Neural progenitor cell (in vitro differentiated cells): ENCODE results near the gene MCRIP2. TPM values are rescaled to one million over a fixed set of nuclear protein-coding genes. Genes with fewer than 3 reads are reported as not detected.
A peak's percentile ranks its signal among the peaks of the same experiment; 100 is the strongest.

ENCODE experiments used
- DNase-seq: peaks from one replicate; pipeline ENCODE4 v3.0.0-alpha.2; 2016; ENCODE audit warnings: low spot score
- H2AFZ ChIP-seq: fragments of 200-600 bp; sonication (generic); replicated peaks from 2 replicates; pipeline ENCODE4 v1.6.1; 2016; ENCODE audit warnings: antibody characterized with exemption
- H3F3A ChIP-seq: fragments of 200-600 bp; sonication (generic); 2 replicates; pipeline ENCODE4 v1.6.1; 2016; ENCODE audit warnings: antibody characterized with exemption, low read depth
- H3K27ac ChIP-seq: fragments of 200-600 bp; sonication (generic); 2 replicates; pipeline ENCODE4 v1.5.1; 2016; ENCODE audit warnings: mild to moderate bottlenecking
- H3K27me3 ChIP-seq: fragments of 200-600 bp; sonication (generic); 2 replicates; pipeline ENCODE4 v1.6.1; 2016; ENCODE audit warnings: mild to moderate bottlenecking, moderate library complexity
- H3K36me3 ChIP-seq: fragments of 200-600 bp; sonication (generic); 2 replicates; pipeline ENCODE4 v1.5.1; 2016
- H3K4me1 ChIP-seq: fragments of 200-600 bp; sonication (generic); 2 replicates; pipeline ENCODE4 v1.6.1; 2016; ENCODE audit warnings: mixed run types
- H3K4me2 ChIP-seq: fragments of 200-600 bp; sonication (generic); 2 replicates; pipeline ENCODE4 v1.6.1; 2016
- H3K4me3 ChIP-seq: fragments of 200-600 bp; sonication (generic); 2 replicates; pipeline ENCODE4 v1.5.1; 2016
- H3K79me2 ChIP-seq: fragments of 200-600 bp; sonication (generic); 2 replicates; pipeline ENCODE4 v1.6.1; 2016; ENCODE audit warnings: low read depth
- H3K9ac ChIP-seq: fragments of 200-600 bp; sonication (generic); 2 replicates; pipeline ENCODE4 v1.6.1; 2016
- H3K9me3 ChIP-seq: fragments of 200-600 bp; sonication (generic); 2 replicates; pipeline ENCODE4 v1.5.1; 2016; ENCODE audit warnings: low read depth
- H4K20me1 ChIP-seq: fragments of 200-600 bp; sonication (generic); 2 replicates; pipeline ENCODE4 v1.6.1; 2016; ENCODE audit warnings: low read depth
- H3K27ac Mint-ChIP-seq: 3 replicates; pipeline ENCODE4 v1.8.0; 2021; ENCODE audit warnings: mixed read lengths
- H3K27me3 Mint-ChIP-seq: 2 replicates; pipeline ENCODE4 v1.8.0; 2022; ENCODE audit warnings: low read depth, mild to moderate bottlenecking, inconsistent platforms, moderate library complexity, mixed read lengths; ENCODE audit not compliant: insufficient read depth
- H3K36me3 Mint-ChIP-seq: 3 replicates; pipeline ENCODE4 v1.8.0; 2021; ENCODE audit warnings: mixed read lengths
- H3K4me1 Mint-ChIP-seq: 3 replicates; pipeline ENCODE4 v1.8.0; 2021; ENCODE audit warnings: mixed read lengths
- H3K4me3 Mint-ChIP-seq: 3 replicates; pipeline ENCODE4 v1.8.0; 2021; ENCODE audit warnings: mild to moderate bottlenecking, moderate library complexity, mixed read lengths
- H3K9me3 Mint-ChIP-seq: 3 replicates; pipeline ENCODE4 v1.8.0; 2020; ENCODE audit warnings: mixed read lengths
- EZH2 ChIP-seq: fragments of 200-600 bp; sonication (generic); IDR thresholded peaks from 2 replicates; pipeline ENCODE4 v1.6.1; 2017; ENCODE audit warnings: antibody characterized with exemption, mild to moderate bottlenecking, moderate library complexity
- EZH2phosphoT487 ChIP-seq: fragments of 200-600 bp; sonication (generic); IDR thresholded peaks from 2 replicates; pipeline ENCODE4 v1.6.1; 2017; ENCODE audit warnings: antibody characterized with exemption
- total RNA-seq: library from RNA; depleted of rRNA; stranded (reverse); fragments of >200 nt; gene quantifications from 2 replicates; pipeline ENCODE4 v1.2.3, GENCODE V29; 2015; ENCODE audit warnings: low replicate concordance
- TF ChIP-seq, protein P1 (sequence below): fragments of 200-600 bp; sonication (generic); IDR thresholded peaks from 2 replicates; pipeline ENCODE4 v1.5.1; 2017; ENCODE audit warnings: antibody characterized with exemption, mild to moderate bottlenecking

Gene MCRIP2
- total RNA-seq, 1 donor from 2014 or later, result 1.5 TPM

DNA sequence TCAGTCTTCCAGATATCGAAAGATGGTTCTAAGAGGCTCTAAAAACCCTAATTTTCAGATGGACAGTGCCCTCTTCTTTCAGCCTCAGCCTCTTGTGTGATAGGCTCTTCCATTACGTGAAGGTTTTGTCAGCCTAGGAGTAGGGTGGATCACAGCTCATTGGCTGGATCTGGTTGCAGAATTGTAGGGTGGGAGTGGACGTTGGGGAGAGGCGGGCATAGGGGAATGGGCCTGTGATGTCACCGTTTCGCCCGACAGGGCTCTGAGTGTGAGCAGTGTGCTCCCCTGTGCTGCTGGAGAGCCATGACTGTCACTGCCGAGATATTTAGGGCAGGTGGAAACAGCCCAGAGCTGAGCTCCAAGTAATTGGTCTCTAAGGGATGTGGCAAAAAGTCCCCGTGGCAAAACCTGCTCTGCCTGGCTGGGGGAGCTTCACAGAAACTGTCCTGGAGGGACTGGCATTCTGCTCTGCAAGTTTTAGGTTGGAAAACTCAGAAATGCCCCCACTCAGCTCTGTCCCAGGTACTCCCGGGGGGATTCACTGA lies 17.0 kb upstream of the MCRIP2 start:
- H3K4me2 ChIP-seq, result no peak overlapping the region
- peaks cover 13% of the 10 kb centered on the region for H3K4me1 ChIP-seq
- no peak overlapping the region for H3K27ac ChIP-seq
- H3K27me3 ChIP-seq, result no peaks in the 10 kb centered on the region
- no peak for DNase-seq
- no peaks in the 10 kb centered on the region for H3K79me2 ChIP-seq
- H3K27me3 Mint-ChIP-seq, result peaks cover 5% of the 10 kb centered on the region
- no peak overlapping the region for H2AFZ ChIP-seq
- H4K20me1 ChIP-seq, result peaks cover 23% of the 10 kb centered on the region
- H3K27ac Mint-ChIP-seq, result peak overlapping the region; percentile 53
- no peak overlapping the region for H3K9ac ChIP-seq
- H3K9me3 ChIP-seq, result no peaks in the 10 kb centered on the region
- H3K36me3 ChIP-seq, result no peaks in the 10 kb centered on the region
- TF ChIP-seq EZH2, result no peak
- H3K9me3 Mint-ChIP-seq, result no peaks in the 10 kb centered on the region
- peaks cover 5% of the 10 kb centered on the region for H3K36me3 Mint-ChIP-seq
- peaks cover 33% of the 10 kb centered on the region for H3K4me1 Mint-ChIP-seq
- H3K4me3 ChIP-seq, result no peak overlapping the region
- H3K4me3 Mint-ChIP-seq, result no peak overlapping the region
- peaks cover 20% of the 10 kb centered on the region for H3F3A ChIP-seq

DNA sequence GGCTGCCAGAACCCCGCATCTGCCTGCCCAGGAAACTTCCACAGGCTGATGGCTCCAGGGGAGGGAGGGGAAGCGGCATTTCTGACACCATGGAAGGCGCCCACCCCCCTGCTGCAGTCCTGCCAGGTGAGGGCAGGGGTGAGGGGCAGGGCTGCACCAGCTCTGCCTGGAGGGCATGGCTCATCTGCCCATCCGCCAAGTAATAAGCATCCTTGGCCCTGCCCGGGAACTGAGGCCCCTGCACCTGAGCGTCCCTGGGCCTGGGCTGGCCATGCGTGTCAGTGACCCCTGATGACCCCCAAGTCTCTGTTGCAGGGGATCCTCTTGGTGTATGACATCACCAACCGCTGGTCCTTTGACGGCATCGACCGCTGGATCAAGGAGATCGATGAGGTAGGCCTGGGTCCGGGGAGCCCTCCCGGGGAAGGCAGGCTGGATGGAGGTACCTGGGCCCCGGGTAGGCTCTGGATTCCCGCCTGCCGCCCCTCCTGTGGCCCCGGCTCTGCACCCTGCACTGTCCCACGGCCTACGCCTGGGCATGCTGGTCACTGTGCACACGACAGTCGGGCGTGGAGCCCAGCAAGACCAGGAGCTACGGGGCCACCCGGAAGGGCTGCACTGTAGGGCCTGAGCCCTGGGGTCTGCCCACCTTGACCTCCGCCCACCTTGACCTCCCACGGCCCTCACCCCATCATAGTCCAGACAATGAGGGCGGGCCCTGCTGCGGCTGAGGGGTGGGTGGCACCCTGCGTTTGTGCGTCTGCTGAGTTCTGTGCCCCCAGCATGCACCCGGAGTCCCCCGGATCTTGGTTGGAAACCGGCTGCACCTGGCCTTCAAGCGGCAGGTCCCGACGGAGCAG lies 16.3 kb upstream of the MCRIP2 start:
- no peak for TF ChIP-seq EZH2
- TF ChIP-seq EZH2phosphoT487, result no peak
- TF ChIP-seq, protein P1, sequence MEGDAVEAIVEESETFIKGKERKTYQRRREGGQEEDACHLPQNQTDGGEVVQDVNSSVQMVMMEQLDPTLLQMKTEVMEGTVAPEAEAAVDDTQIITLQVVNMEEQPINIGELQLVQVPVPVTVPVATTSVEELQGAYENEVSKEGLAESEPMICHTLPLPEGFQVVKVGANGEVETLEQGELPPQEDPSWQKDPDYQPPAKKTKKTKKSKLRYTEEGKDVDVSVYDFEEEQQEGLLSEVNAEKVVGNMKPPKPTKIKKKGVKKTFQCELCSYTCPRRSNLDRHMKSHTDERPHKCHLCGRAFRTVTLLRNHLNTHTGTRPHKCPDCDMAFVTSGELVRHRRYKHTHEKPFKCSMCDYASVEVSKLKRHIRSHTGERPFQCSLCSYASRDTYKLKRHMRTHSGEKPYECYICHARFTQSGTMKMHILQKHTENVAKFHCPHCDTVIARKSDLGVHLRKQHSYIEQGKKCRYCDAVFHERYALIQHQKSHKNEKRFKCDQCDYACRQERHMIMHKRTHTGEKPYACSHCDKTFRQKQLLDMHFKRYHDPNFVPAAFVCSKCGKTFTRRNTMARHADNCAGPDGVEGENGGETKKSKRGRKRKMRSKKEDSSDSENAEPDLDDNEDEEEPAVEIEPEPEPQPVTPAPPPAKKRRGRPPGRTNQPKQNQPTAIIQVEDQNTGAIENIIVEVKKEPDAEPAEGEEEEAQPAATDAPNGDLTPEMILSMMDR, result no peak
- Histone ChIP-seq H3K4me3 (no peak overlapping the region), H3K27me3 (no peaks in the 10 kb centered on the region), H3K27ac (no peak overlapping the region), H3K36me3 (no peaks in the 10 kb centered on the region), H3K9me3 (no peaks in the 10 kb centered on the region), H3K79me2 (no peaks in the 10 kb centered on the region), H4K20me1 (peaks cover 31% of the 10 kb centered on the region), H2AFZ (no peak overlapping the region), H3K4me2 (no peak overlapping the region), H3F3A (peaks cover 27% of the 10 kb centered on the region), H3K4me1 (peaks cover 19% of the 10 kb centered on the region), H3K9ac (no peak overlapping the region)
- Mint-ChIP-seq H3K27ac (no peak overlapping the region), H3K36me3 (peaks cover 5% of the 10 kb centered on the region), H3K9me3 (no peaks in the 10 kb centered on the region), H3K4me1 (peaks cover 35% of the 10 kb centered on the region), H3K4me3 (no peak overlapping the region), H3K27me3 (peaks cover 5% of the 10 kb centered on the region)
- DNase-seq, result no peak

DNA sequence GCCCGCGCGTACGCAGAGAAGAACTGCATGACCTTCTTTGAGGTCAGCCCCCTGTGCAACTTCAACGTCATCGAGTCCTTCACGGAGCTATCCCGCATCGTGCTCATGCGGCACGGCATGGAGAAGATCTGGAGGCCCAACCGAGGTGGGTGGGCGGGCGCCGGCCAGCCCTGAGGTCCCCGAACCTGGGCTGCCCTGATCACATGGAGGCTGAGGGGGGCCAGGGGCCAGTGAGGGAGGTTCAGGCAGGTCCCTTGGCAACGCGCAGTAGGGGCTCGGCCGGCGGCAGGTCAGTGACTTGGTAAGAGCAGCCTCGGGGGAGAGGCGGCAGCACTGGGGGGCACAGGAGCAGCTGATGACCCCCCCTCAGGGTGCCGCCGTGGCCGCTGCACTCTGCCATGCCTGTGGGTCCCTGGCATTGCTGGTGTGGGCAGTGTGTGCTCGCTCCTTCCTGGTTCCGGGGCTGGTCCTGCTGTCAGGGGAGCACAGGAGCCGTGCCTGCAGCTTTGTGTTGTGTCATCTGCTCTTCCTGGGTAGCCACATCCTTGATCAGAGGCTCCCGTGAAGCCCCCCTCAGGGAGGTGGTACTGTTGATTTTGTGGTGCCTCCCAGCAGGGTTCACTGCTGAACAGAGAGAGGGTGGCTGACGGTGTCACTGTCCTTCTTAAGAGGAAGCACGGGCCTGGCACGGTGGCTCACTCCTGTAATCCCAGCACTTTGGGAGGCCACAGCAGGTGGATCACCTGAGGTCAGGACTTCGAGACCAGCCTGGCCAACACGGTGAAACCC lies 15.5 kb upstream of the MCRIP2 start:
- no peak overlapping the region for H3K9ac ChIP-seq
- H3K27me3 ChIP-seq, result no peaks in the 10 kb centered on the region
- H3K27me3 Mint-ChIP-seq, result peaks cover 5% of the 10 kb centered on the region
- no peaks in the 10 kb centered on the region for H3K79me2 ChIP-seq
- H3K36me3 Mint-ChIP-seq, result peaks cover 5% of the 10 kb centered on the region
- no peak overlapping the region for H2AFZ ChIP-seq
- no peaks in the 10 kb centered on the region for H3K9me3 ChIP-seq
- H3K36me3 ChIP-seq, result no peaks in the 10 kb centered on the region
- DNase-seq, result no peak
- H4K20me1 ChIP-seq, result peaks cover 28% of the 10 kb centered on the region
- H3K4me3 Mint-ChIP-seq, result no peak overlapping the region
- H3F3A ChIP-seq, result peaks cover 30% of the 10 kb centered on the region
- peaks cover 35% of the 10 kb centered on the region for H3K4me1 Mint-ChIP-seq
- H3K27ac Mint-ChIP-seq, result no peak overlapping the region
- H3K4me3 ChIP-seq, result no peak overlapping the region
- no peak overlapping the region for H3K4me2 ChIP-seq
- H3K27ac ChIP-seq, result no peak overlapping the region
- TF ChIP-seq EZH2phosphoT487 (no peak), EZH2 (no peak)
- TF ChIP-seq, protein P1, result no peak
- peaks cover 21% of the 10 kb centered on the region for H3K4me1 ChIP-seq
- H3K9me3 Mint-ChIP-seq, result no peaks in the 10 kb centered on the region
